Ishikawa (cell line): ENCODE data around the gene ZNF221.

ENCODE experiments used
- CEBPB ChIP-seq: IDR thresholded peaks from 2 replicates; pipeline ENCODE4 v1.6.1; 2012
- CREB1 ChIP-seq: IDR thresholded peaks from 2 replicates; pipeline ENCODE4 v1.6.1; 2012; ENCODE audit warnings: low read depth
- EGR1 ChIP-seq: IDR thresholded peaks from 2 replicates; pipeline ENCODE4 v1.6.1; 2012
- EP300 ChIP-seq: IDR thresholded peaks from 2 replicates; pipeline ENCODE4 v1.6.1; 2012; ENCODE audit warnings: borderline replicate concordance
- FOXM1 ChIP-seq: IDR thresholded peaks from 2 replicates; pipeline ENCODE4 v1.6.1; 2012; ENCODE audit warnings: low read depth, borderline replicate concordance
- MAX ChIP-seq: IDR thresholded peaks from 2 replicates; pipeline ENCODE4 v1.6.1; 2012
- NFIC ChIP-seq: IDR thresholded peaks from 2 replicates; pipeline ENCODE4 v1.6.1; 2012
- RAD21 ChIP-seq: IDR thresholded peaks from 2 replicates; pipeline ENCODE4 v1.6.1; 2012; ENCODE audit warnings: low read depth
- REST ChIP-seq: IDR thresholded peaks from 2 replicates; pipeline ENCODE4 v1.6.1; 2012; ENCODE audit warnings: low read depth, mild to moderate bottlenecking
- TAF1 ChIP-seq: IDR thresholded peaks from 2 replicates; pipeline ENCODE4 v1.6.1; 2012; ENCODE audit warnings: low read depth, mild to moderate bottlenecking
- TCF12 ChIP-seq: IDR thresholded peaks from 2 replicates; pipeline ENCODE4 v1.6.1; 2012; ENCODE audit warnings: low read depth
- TEAD4 ChIP-seq: IDR thresholded peaks from 2 replicates; pipeline ENCODE4 v1.6.1; 2012
- YY1 ChIP-seq: IDR thresholded peaks from 2 replicates; pipeline ENCODE4 v1.6.1; 2012; ENCODE audit warnings: low read depth
- ZBTB7A ChIP-seq: IDR thresholded peaks from 2 replicates; pipeline ENCODE4 v1.6.1; 2012; ENCODE audit warnings: low read depth
- TF ChIP-seq, protein P1 (sequence below): IDR thresholded peaks from 2 replicates; pipeline ENCODE4 v1.6.1; 2012

ZNF221 gene

GRCh38 chr19:44005973-44006372, 54.9 kb downstream of the ZNF221 start:
- no peak for TF ChIP-seq TAF1
- TF ChIP-seq ZBTB7A: no peak
- no peak for TF ChIP-seq TEAD4
- no peak for TF ChIP-seq REST
- TF ChIP-seq NFIC: no peak

GRCh38 chr19:44007473-44007872, 56.4 kb downstream of the ZNF221 start:
- TF ChIP-seq ZBTB7A: no peak
- TF ChIP-seq, protein P1, sequence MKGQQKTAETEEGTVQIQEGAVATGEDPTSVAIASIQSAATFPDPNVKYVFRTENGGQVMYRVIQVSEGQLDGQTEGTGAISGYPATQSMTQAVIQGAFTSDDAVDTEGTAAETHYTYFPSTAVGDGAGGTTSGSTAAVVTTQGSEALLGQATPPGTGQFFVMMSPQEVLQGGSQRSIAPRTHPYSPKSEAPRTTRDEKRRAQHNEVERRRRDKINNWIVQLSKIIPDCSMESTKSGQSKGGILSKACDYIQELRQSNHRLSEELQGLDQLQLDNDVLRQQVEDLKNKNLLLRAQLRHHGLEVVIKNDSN: no peak
- TF ChIP-seq TCF12: no peak
- TF ChIP-seq TAF1: no peak
- TF ChIP-seq FOXM1: no peak
- TF ChIP-seq EP300: no peak
- no peak for TF ChIP-seq MAX
- TF ChIP-seq CEBPB: no peak
- TF ChIP-seq TEAD4: no peak
- TF ChIP-seq YY1: no peak
- no peak for TF ChIP-seq NFIC
- TF ChIP-seq CREB1: no peak
- TF ChIP-seq RAD21: no peak
- TF ChIP-seq REST: no peak
- TF ChIP-seq EGR1: no peak

DNA sequence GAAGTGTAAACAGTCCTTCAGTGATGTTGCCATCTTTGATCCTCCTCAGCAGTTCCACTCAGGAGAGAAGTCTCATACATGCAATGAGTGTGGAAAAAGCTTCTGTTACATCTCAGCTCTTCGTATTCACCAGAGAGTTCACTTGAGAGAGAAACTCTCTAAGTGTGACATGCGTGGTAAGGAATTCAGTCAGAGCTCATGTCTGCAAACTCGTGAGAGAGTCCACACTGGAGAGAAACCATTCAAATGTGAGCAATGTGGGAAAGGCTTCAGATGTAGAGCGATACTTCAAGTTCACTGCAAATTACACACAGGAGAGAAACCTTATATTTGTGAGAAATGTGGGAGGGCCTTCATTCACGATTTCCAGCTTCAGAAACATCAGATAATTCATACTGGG, 59.4 kb downstream of the ZNF221 start:
- TF ChIP-seq, protein P1: no peak
- no peak for TF ChIP-seq TCF12
- no peak for TF ChIP-seq RAD21
- TF ChIP-seq MAX: no peak
- no peak for TF ChIP-seq ZBTB7A
- TF ChIP-seq EP300: no peak
- no peak for TF ChIP-seq REST
- TF ChIP-seq NFIC: no peak
- no peak for TF ChIP-seq TEAD4
- no peak for TF ChIP-seq FOXM1
- TF ChIP-seq CREB1: no peak
